ENCODE measurements around the gene TMX1.

DNA sequence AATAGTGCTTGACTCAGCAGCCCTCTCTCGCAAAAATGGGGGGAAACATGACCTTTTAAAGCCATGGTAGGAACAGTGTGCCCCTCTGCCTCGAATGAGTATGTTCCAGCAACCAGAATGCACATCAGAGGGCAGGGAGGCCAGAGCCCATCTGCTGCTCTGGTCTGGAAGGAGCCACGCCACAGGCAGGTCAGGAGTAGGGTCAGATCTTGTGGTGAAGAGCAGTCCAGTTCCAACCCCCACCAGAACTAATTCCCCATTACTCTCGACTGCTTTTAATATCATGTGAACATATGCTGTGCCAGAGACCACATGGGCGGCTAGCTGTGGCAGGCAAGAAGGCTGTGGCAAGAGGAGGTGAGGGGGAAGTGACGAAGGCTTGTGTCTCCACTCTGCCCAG is 34.6 kb upstream of the TMX1 start:
- TF ChIP-seq, protein P1, sequence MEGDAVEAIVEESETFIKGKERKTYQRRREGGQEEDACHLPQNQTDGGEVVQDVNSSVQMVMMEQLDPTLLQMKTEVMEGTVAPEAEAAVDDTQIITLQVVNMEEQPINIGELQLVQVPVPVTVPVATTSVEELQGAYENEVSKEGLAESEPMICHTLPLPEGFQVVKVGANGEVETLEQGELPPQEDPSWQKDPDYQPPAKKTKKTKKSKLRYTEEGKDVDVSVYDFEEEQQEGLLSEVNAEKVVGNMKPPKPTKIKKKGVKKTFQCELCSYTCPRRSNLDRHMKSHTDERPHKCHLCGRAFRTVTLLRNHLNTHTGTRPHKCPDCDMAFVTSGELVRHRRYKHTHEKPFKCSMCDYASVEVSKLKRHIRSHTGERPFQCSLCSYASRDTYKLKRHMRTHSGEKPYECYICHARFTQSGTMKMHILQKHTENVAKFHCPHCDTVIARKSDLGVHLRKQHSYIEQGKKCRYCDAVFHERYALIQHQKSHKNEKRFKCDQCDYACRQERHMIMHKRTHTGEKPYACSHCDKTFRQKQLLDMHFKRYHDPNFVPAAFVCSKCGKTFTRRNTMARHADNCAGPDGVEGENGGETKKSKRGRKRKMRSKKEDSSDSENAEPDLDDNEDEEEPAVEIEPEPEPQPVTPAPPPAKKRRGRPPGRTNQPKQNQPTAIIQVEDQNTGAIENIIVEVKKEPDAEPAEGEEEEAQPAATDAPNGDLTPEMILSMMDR (conservative IDR thresholded peaks at IDR 0.05): no peak
- TF ChIP-seq EZH2 (IDR thresholded peaks at IDR 0.05; ENCODE audit: low read depth): no peak

Data from PC-9 (cell line).